GM23338 (cell line): ENCODE data around the gene NTM. TPM values are rescaled to one million over a fixed set of nuclear protein-coding genes. Genes with fewer than 3 reads are reported as not detected.

ENCODE experiments used
- ATAC-seq: fragments of 200-7000 bp; cut with Tn5 transposase; 3 replicates; pipeline ENCODE4 v1.9.1; 2020
- DNase-seq: peaks from one replicate; pipeline ENCODE4 v3.0.0-alpha.2; 2015; ENCODE audit warnings: low spot score
- H2AFZ ChIP-seq: fragments of 200-600 bp; sonication (generic); 2 replicates; pipeline ENCODE4 v1.8.0; 2016; ENCODE audit warnings: antibody characterized with exemption, mild to moderate bottlenecking, moderate library complexity
- H3F3A ChIP-seq: fragments of 200-600 bp; sonication (generic); replicated peaks from 2 replicates; pipeline ENCODE4 v1.8.0; 2017; ENCODE audit warnings: antibody characterized with exemption, mixed run types, low read depth
- H3K27ac ChIP-seq: fragments of 200-600 bp; sonication (generic); 2 replicates; pipeline ENCODE4 v1.6.1; 2016; ENCODE audit warnings: low read depth
- H3K27me3 ChIP-seq: fragments of 200-600 bp; sonication (generic); 2 replicates; pipeline ENCODE4 v1.8.0; 2016; ENCODE audit warnings: mild to moderate bottlenecking, mixed run types, moderate library complexity; ENCODE audit not compliant: insufficient read depth
- H3K36me3 ChIP-seq: fragments of 200-600 bp; sonication (generic); 2 replicates; pipeline ENCODE4 v1.8.0; 2016; ENCODE audit warnings: mild to moderate bottlenecking; ENCODE audit not compliant: insufficient read depth
- H3K4me1 ChIP-seq: fragments of 200-600 bp; sonication (generic); 2 replicates; pipeline ENCODE4 v1.8.0; 2016; ENCODE audit warnings: mild to moderate bottlenecking, moderate library complexity; ENCODE audit not compliant: insufficient read depth
- H3K4me2 ChIP-seq: fragments of 200-600 bp; sonication (generic); 2 replicates; pipeline ENCODE4 v1.7.1; 2017; ENCODE audit warnings: mixed run types
- H3K4me3 ChIP-seq: fragments of 200-600 bp; sonication (generic); 2 replicates; pipeline ENCODE4 v1.6.1; 2016; ENCODE audit warnings: mixed run types
- H3K79me2 ChIP-seq: fragments of 200-600 bp; sonication (generic); replicated peaks from 2 replicates; pipeline ENCODE4 v1.8.0; 2017; ENCODE audit warnings: mild to moderate bottlenecking; ENCODE audit not compliant: insufficient read depth
- H3K9me2 ChIP-seq: fragments of 200-600 bp; sonication (generic); 2 replicates; pipeline ENCODE4 v1.8.0; 2017; ENCODE audit not compliant: insufficient read depth
- H4K20me1 ChIP-seq: fragments of 200-600 bp; sonication (generic); replicated peaks from 2 replicates; pipeline ENCODE4 v1.8.0; 2017; ENCODE audit warnings: mild to moderate bottlenecking; ENCODE audit not compliant: insufficient read depth
- H3K27ac Mint-ChIP-seq: 2 replicates; pipeline ENCODE4 v1.8.0; 2020; ENCODE audit warnings: inconsistent platforms, mild to moderate bottlenecking, moderate library complexity, mixed read lengths
- H3K27me3 Mint-ChIP-seq: 3 replicates; pipeline ENCODE4 v1.8.0; 2022; ENCODE audit warnings: low read depth, mild to moderate bottlenecking, moderate library complexity, mixed read lengths, inconsistent platforms; ENCODE audit not compliant: insufficient read depth, poor library complexity
- H3K36me3 Mint-ChIP-seq: 3 replicates; pipeline ENCODE4 v1.8.0; 2021; ENCODE audit warnings: low read depth, mild to moderate bottlenecking, inconsistent platforms, moderate library complexity, mixed read lengths
- H3K4me1 Mint-ChIP-seq: 3 replicates; pipeline ENCODE4 v1.8.0; 2020; ENCODE audit warnings: mild to moderate bottlenecking, inconsistent platforms, mixed read lengths
- H3K4me3 Mint-ChIP-seq: 3 replicates; pipeline ENCODE4 v1.8.0; 2021; ENCODE audit warnings: moderate library complexity, mild to moderate bottlenecking, inconsistent platforms, mixed read lengths
- H3K9me3 Mint-ChIP-seq: 3 replicates; pipeline ENCODE4 v1.8.0; 2020; ENCODE audit warnings: moderate library complexity, mild to moderate bottlenecking, inconsistent platforms, mixed read lengths
- CREB1 ChIP-seq: fragments of 250-450 bp; sonication (Bioruptor Pico); IDR thresholded peaks from 2 replicates; pipeline ENCODE4 v1.5.0; 2020; ENCODE audit warnings: low read depth, mild to moderate bottlenecking, moderate library complexity
- CTCF ChIP-seq, 2 experiments: fragments of 200-600 bp in 1 of 2; sonication (generic) in 1 of 2; conservative IDR thresholded peaks; 2 replicates each; pipeline versions ENCODE4 v1.5.1 to v1.6.1; 2016 to 2017; ENCODE audit warnings: antibody characterized with exemption in 2 of 2, low read depth in 2 of 2, mild to moderate bottlenecking in 2 of 2, moderate library complexity in 1 of 2
- ETS1 ChIP-seq: IDR thresholded peaks from 2 replicates; pipeline ENCODE4 v1.6.1; 2016; ENCODE audit warnings: antibody characterized with exemption
- EZH2 ChIP-seq: fragments of 200-600 bp; sonication (generic); IDR thresholded peaks from one replicate; pipeline ENCODE4 v1.8.0; 2017; ENCODE audit warnings: antibody characterized with exemption, mild to moderate bottlenecking, low read depth; ENCODE audit not compliant: unreplicated experiment
- EZH2phosphoT487 ChIP-seq: fragments of 200-600 bp; sonication (generic); IDR thresholded peaks from one replicate; pipeline ENCODE4 v1.8.1; 2018; ENCODE audit warnings: antibody characterized with exemption; ENCODE audit not compliant: unreplicated experiment
- NANOG ChIP-seq: IDR thresholded peaks from 2 replicates; pipeline ENCODE4 v1.6.1; 2016; ENCODE audit warnings: antibody characterized with exemption, borderline replicate concordance
- POLR2AphosphoS5 ChIP-seq: IDR thresholded peaks from 2 replicates; pipeline ENCODE4 v1.6.1; 2016; ENCODE audit warnings: antibody characterized with exemption, low read depth
- REST ChIP-seq: IDR thresholded peaks from one replicate; pipeline ENCODE4 v1.6.1; 2018; ENCODE audit warnings: antibody characterized with exemption; ENCODE audit not compliant: unreplicated experiment
- polyA plus RNA-seq: library from polyadenylated mRNA; unstranded; fragments of >200 nt; fragmentation: Nextera tagmentation; extraction: Ambion mirVana; gene quantifications from 2 replicates; pipeline ENCODE4 v1.2.1, GENCODE V29; 2016
- total RNA-seq: library from RNA; depleted of rRNA; stranded (reverse); fragments of >200 nt; shearing (Covaris generic); gene quantifications from 2 replicates; pipeline ENCODE4 v1.2.3, GENCODE V29; 2014

NTM gene
- total and polyA plus RNA-seq, 2 experiments from 2014 or later = 10.6 to 14.6 TPM

GRCh38 chr11:131866535-131867400 lies 496.4 kb downstream of the NTM start:
- Mint-ChIP-seq H3K4me3 (no peak overlapping the region), H3K4me1 (peaks cover 62% of the 10 kb centered on the region), H3K9me3 (no peaks in the 10 kb centered on the region)

More at GRCh38 chr11:131866535-131867400, 496.4 kb downstream of the NTM start:
- Histone ChIP-seq H2AFZ (peak overlapping the region; percentile 21; the same call in 1 of the 2 replicates), H3K27me3 (no peaks in the 10 kb centered on the region), H3K79me2 (no peaks in the 10 kb centered on the region), H3K9me2 (peaks cover 3% of the 10 kb centered on the region), H3K27ac (peak overlapping the region; percentile 71), H3F3A (peaks cover 7% of the 10 kb centered on the region; the same call in 1 of the 2 replicates), H4K20me1 (no peaks in the 10 kb centered on the region), H3K4me1 (peaks cover 45% of the 10 kb centered on the region), H3K4me2 (peak overlapping the region; percentile 39), H3K36me3 (no peaks in the 10 kb centered on the region), H3K4me3 (no peak overlapping the region)
- Mint-ChIP-seq H3K27ac (peak overlapping the region; percentile 15; the same call in 1 of the 2 replicates), H3K36me3 (no peaks in the 10 kb centered on the region), H3K27me3 (peaks cover 8% of the 10 kb centered on the region)
- ATAC-seq = peak; percentile 49
- DNase-seq = peak; percentile 49
- TF ChIP-seq POLR2AphosphoS5 (no peak), EZH2phosphoT487 (no peak), CTCF (conservative IDR thresholded peaks at IDR 0.05; ENCODE audit: low read depth in 2 of 2) (peak; percentile 32 to 59; a peak in 3 of 4 replicates), REST (no peak), CREB1 (CRISPR knock-in tag) (no peak), ETS1 (no peak), EZH2 (no peak), NANOG (no peak)
